Nephron (organoid): ENCODE results near the gene CCNY.

Experiments used
- H3K27ac Mint-ChIP-seq, 3 experiments: 2 replicates each; pipeline ENCODE4 v1.8.0; 2020; ENCODE audit warnings: mixed read lengths in 3 of 3, mild to moderate bottlenecking in 2 of 3, moderate library complexity in 1 of 3
- H3K27me3 Mint-ChIP-seq: 2 replicates; pipeline ENCODE4 v1.8.0; 2021; ENCODE audit warnings: low read depth, mild to moderate bottlenecking, moderate library complexity, mixed read lengths
- H3K36me3 Mint-ChIP-seq: 2 replicates; pipeline ENCODE4 v1.8.0; 2020; ENCODE audit warnings: low read depth, mixed read lengths
- H3K4me1 Mint-ChIP-seq: 2 replicates; pipeline ENCODE4 v1.8.0; 2020; ENCODE audit warnings: mixed read lengths
- H3K4me3 Mint-ChIP-seq, 3 experiments: 2 replicates each; pipeline ENCODE4 v1.8.0; 2020; ENCODE audit warnings: mild to moderate bottlenecking in 3 of 3, mixed read lengths in 3 of 3, moderate library complexity in 2 of 3
- H3K9me3 Mint-ChIP-seq: 2 replicates; pipeline ENCODE4 v1.8.0; 2020; ENCODE audit warnings: mixed read lengths
- TF ChIP-seq, protein P1 (sequence below), 3 experiments: fragments of 200-600 bp; sonication (generic); IDR thresholded peaks; one replicate each; pipeline ENCODE4 v1.5.0; 2021; ENCODE audit warnings: antibody characterized with exemption in 3 of 3; ENCODE audit not compliant: unreplicated experiment in 3 of 3

Gene CCNY

DNA sequence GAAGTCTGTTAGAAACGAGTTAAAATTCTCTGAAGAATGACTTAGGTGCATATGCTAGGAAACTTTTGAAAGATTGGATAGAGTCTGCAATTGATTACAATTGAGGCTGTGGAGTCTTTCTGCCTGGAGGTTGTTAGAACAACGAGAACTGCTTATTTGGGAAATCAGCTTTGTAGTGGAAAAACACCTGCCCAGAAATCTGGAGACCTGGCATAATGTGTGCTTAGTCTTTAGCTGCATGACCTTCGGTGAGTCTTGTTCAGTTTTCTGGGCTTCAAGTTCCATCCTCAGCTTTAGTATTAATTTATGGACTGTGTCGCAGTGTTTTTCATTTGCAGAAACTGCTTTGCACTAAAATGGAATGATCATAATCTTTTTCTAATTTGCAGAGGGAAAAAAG lies 31.7 kb downstream of the CCNY start:
- peak overlapping the region; percentile 18 to 85 (median 56) for H3K27ac Mint-ChIP-seq
- peaks cover 9% of the 10 kb centered on the region for H3K36me3 Mint-ChIP-seq
- H3K27me3 Mint-ChIP-seq: no peaks in the 10 kb centered on the region
- TF ChIP-seq, protein P1, sequence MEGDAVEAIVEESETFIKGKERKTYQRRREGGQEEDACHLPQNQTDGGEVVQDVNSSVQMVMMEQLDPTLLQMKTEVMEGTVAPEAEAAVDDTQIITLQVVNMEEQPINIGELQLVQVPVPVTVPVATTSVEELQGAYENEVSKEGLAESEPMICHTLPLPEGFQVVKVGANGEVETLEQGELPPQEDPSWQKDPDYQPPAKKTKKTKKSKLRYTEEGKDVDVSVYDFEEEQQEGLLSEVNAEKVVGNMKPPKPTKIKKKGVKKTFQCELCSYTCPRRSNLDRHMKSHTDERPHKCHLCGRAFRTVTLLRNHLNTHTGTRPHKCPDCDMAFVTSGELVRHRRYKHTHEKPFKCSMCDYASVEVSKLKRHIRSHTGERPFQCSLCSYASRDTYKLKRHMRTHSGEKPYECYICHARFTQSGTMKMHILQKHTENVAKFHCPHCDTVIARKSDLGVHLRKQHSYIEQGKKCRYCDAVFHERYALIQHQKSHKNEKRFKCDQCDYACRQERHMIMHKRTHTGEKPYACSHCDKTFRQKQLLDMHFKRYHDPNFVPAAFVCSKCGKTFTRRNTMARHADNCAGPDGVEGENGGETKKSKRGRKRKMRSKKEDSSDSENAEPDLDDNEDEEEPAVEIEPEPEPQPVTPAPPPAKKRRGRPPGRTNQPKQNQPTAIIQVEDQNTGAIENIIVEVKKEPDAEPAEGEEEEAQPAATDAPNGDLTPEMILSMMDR (IDR thresholded peaks at IDR 0.05; ENCODE audit: unreplicated experiment in 3 of 3): no peak
- H3K9me3 Mint-ChIP-seq: no peaks in the 10 kb centered on the region
- peaks cover 65% of the 10 kb centered on the region for H3K4me1 Mint-ChIP-seq
- no peak overlapping the region for H3K4me3 Mint-ChIP-seq

DNA sequence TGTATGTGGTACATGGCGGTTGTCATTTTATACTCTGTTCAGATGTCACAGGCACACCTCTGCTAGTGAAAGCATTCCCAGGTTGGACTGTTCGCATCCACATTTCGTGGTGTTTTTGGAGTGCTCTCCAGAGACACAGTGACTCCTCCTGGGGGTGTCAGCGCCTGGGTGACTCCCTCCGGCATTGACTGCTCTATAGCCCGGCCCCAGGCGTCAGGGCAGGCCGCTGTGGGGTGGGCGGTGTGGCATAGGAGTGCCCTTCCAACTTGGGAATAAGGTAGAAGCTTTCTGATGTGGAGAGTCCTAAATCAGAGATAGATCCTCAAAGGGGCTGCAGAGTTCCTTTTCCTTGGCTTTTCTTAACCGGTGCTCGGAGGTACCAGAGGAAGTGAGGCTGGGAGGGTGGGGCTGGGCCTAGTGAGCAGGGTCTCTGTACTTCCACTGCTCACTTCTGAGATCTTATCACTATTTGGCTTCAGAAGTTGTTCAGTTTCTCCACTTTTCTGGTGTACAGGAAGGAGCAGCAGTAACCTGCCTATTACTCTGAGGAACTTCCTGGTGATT lies 32.3 kb downstream of the CCNY start:
- peaks cover 9% of the 10 kb centered on the region for H3K36me3 Mint-ChIP-seq
- H3K4me1 Mint-ChIP-seq: peaks cover 69% of the 10 kb centered on the region
- H3K9me3 Mint-ChIP-seq: no peaks in the 10 kb centered on the region
- peak overlapping the region; percentile 56 to 85 (median 65) for H3K27ac Mint-ChIP-seq
- TF ChIP-seq, protein P1 (IDR thresholded peaks at IDR 0.05; ENCODE audit: unreplicated experiment in 3 of 3): no peak
- no peak overlapping the region for H3K4me3 Mint-ChIP-seq
- H3K27me3 Mint-ChIP-seq: no peaks in the 10 kb centered on the region

DNA sequence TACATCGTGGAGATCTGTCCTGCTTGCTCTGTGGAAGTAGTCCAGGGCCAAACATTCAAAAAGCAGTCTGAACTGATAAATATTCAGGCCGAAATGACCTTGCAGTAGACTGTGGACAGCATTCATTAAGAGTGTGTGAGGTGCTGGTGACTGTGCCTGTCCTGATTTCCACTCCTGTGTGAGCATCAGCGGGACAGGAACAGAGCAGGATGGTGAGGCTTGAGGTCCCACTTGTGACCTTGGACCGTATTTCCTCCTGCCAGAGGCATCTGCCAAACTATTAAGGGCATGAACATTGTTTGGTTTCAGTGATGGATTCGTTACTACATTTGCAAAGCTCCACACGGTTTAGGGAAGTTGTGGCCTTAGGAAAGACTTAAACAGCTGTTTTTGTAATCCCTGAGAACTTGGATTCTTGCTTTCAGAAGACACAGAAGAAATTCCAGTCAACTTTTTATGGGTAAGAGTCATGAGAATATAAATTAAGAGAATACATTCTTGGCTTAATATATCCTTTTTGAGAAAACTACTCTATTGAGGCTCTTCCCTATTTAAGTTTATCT lies 32.8 kb downstream of the CCNY start:
- Mint-ChIP-seq H3K27ac (peak overlapping the region; percentile 56 to 85 (median 65)), H3K4me3 (no peak overlapping the region), H3K4me1 (peaks cover 68% of the 10 kb centered on the region), H3K36me3 (peaks cover 9% of the 10 kb centered on the region), H3K27me3 (no peaks in the 10 kb centered on the region), H3K9me3 (no peaks in the 10 kb centered on the region)
- TF ChIP-seq, protein P1 (IDR thresholded peaks at IDR 0.05; ENCODE audit: unreplicated experiment in 3 of 3): no peak

DNA sequence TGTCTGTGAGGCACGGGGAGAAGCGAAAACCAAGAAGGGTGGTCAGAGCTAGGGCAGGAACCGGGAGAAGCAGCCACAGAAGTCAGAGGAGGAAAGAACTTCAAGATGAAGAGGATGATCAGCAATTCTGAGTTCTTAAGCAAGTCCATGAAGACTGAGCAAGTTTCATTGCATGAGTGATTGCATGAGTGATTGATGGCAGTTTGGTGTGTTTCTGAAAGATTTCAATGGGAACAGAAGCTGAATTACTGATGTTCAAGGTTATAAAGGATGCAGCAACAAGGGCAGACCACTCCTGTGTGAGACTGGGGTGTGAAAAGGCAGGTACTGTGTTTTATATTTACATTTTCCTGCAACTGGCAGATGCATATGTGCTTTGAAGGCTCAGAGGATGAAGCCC lies 35.4 kb downstream of the CCNY start:
- peak overlapping the region in 2 of 3 experiments; percentile 15 to 20 for H3K27ac Mint-ChIP-seq
- no peak overlapping the region for H3K4me3 Mint-ChIP-seq
- H3K27me3 Mint-ChIP-seq: no peaks in the 10 kb centered on the region
- TF ChIP-seq, protein P1 (IDR thresholded peaks at IDR 0.05; ENCODE audit: unreplicated experiment in 3 of 3): no peak
- H3K36me3 Mint-ChIP-seq: peaks cover 18% of the 10 kb centered on the region
- H3K4me1 Mint-ChIP-seq: peaks cover 72% of the 10 kb centered on the region
- H3K9me3 Mint-ChIP-seq: no peaks in the 10 kb centered on the region

DNA sequence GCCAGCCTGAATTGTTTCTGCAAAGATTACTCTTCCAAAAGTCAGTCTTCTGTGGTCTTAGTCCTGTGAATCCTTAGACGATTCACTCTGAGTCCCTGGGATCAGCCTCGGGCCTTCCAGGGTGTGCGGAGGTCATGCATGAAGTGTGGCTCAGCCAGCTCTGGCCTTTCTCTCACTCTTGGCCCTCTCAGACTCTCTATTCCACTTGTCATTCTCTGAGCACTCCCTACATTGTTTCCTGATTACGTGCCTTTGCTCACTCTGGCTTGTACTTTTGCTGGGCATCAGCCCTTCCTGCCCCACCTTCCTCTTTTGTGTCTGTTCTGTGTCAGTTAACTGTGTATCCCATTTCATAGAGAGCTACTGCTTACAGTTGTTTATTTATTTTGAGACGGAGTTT lies 36.0 kb downstream of the CCNY start:
- H3K27ac Mint-ChIP-seq: peak overlapping the region in 1 of 3 experiments; percentile 34
- no peaks in the 10 kb centered on the region for H3K9me3 Mint-ChIP-seq
- peaks cover 73% of the 10 kb centered on the region for H3K4me1 Mint-ChIP-seq
- no peak overlapping the region for H3K4me3 Mint-ChIP-seq
- TF ChIP-seq, protein P1 (IDR thresholded peaks at IDR 0.05; ENCODE audit: unreplicated experiment in 3 of 3): no peak
- no peaks in the 10 kb centered on the region for H3K27me3 Mint-ChIP-seq
- peaks cover 18% of the 10 kb centered on the region for H3K36me3 Mint-ChIP-seq
